B cell (primary cell): ENCODE data around the gene ABI3BP. TPM values are rescaled to one million over a fixed set of nuclear protein-coding genes. Genes with fewer than 3 reads are reported as not detected.

Experiments used
- ATAC-seq: fragments of 200-7000 bp; cut with Tn5 transposase; one replicate; pipeline ENCODE4 v1.10.0; 2021; ENCODE audit warnings: low read depth, mild to moderate bottlenecking, moderate number of reproducible peaks, moderate library complexity
- CTCF ChIA-PET: fragments of 350-600 bp; sonication (Branson Sonifier 250); formaldehyde crosslinking; loops from one replicate; lab custom pipeline; 2021; ENCODE audit warnings: antibody characterized with exemption, inconsistent platforms; lab: Charles Lee
- POLR2A ChIA-PET: fragments of 350-600 bp; sonication (Branson Sonifier 250); formaldehyde crosslinking; loops from one replicate; lab custom pipeline; 2021; ENCODE audit warnings: antibody characterized with exemption; lab: Charles Lee
- DNase-seq: peaks from one replicate; pipeline ENCODE4 v3.0.0; 2013
- H2AFZ ChIP-seq: 2 replicates; pipeline ENCODE4 v1.6.1; 2012; ENCODE audit warnings: mild to moderate bottlenecking, low read depth, low read length; ENCODE audit not compliant: insufficient read depth, poor library complexity, severe bottlenecking
- H3K27ac ChIP-seq, 2 donors: 1 replicate in 1 of 2; 2 replicates in 1 of 2; pipeline ENCODE4 v1.5.1; 2012 to 2013; ENCODE audit warnings: low read length in 2 of 2, mild to moderate bottlenecking in 2 of 2, moderate library complexity in 1 of 2
- H3K27me3 ChIP-seq, 4 experiments: fragments of 200-600 bp in 1 of 4; sonication (generic) in 1 of 4; replicated peaks in 1 of 4; 1 replicate in 2 of 4; 2 replicates in 2 of 4; pipeline versions ENCODE4 v1.6.1 to v1.7.0; 2013 to 2016; ENCODE audit warnings: low read length in 3 of 4, mild to moderate bottlenecking in 2 of 4, mixed read lengths in 1 of 4, moderate library complexity in 1 of 4; ENCODE audit not compliant: insufficient read depth in 4 of 4, control insufficient read depth in 3 of 4; ENCODE audit errors: control extremely low read depth in 1 of 4
- H3K36me3 ChIP-seq, 2 experiments: replicated peaks in 1 of 2; 1 replicate in 1 of 2; 2 replicates in 1 of 2; pipeline versions ENCODE4 v1.6.1 to v1.7.1; 2013; ENCODE audit warnings: low read length in 1 of 2; ENCODE audit not compliant: insufficient read depth in 2 of 2, control insufficient read depth in 1 of 2; ENCODE audit errors: control extremely low read depth in 1 of 2, extremely low read depth in 1 of 2
- H3K4me1 ChIP-seq, 2 donors: fragments of 200-600 bp in 1 of 2; sonication (generic) in 1 of 2; 1 replicate in 1 of 2; 2 replicates in 1 of 2; pipeline versions ENCODE4 v1.5.1 to v1.6.1; 2013 to 2017; ENCODE audit warnings: low read length in 2 of 2; ENCODE audit not compliant: control insufficient read depth in 2 of 2, insufficient read depth in 2 of 2
- H3K4me2 ChIP-seq: replicated peaks from 2 replicates; pipeline ENCODE3; 2012; ENCODE audit warnings: mild to moderate bottlenecking, low read depth, low read length; ENCODE audit not compliant: poor library complexity, severe bottlenecking
- H3K4me3 ChIP-seq, 5 experiments: fragments of 200-600 bp in 1 of 5; sonication (generic) in 1 of 5; 1 replicate in 3 of 5; 2 replicates in 2 of 5; pipeline versions ENCODE4 v1.5.1 to v1.7.0; 2011 to 2016; ENCODE audit warnings: low read length in 4 of 5, mild to moderate bottlenecking in 4 of 5, low read depth in 2 of 5, control low read depth in 1 of 5, moderate library complexity in 1 of 5; ENCODE audit not compliant: insufficient read depth in 1 of 5; ENCODE audit errors: control extremely low read depth in 1 of 5, extremely low read depth in 1 of 5
- H3K79me2 ChIP-seq: fragments of 200-600 bp; sonication (generic); one replicate; pipeline ENCODE4 v1.6.0; 2016; ENCODE audit warnings: low read length; ENCODE audit not compliant: control insufficient read depth, insufficient read depth
- H3K9ac ChIP-seq: fragments of 200-600 bp; sonication (generic); 2 replicates; pipeline ENCODE4 v1.6.1; 2017; ENCODE audit warnings: mild to moderate bottlenecking, low read length, moderate library complexity
- H3K9me3 ChIP-seq, 3 donors: one replicate each; pipeline versions ENCODE4 v1.6.1 to v1.7.1; 2013; ENCODE audit warnings: low read length in 2 of 3; ENCODE audit not compliant: control insufficient read depth in 2 of 3, insufficient read depth in 1 of 3; ENCODE audit errors: control extremely low read depth in 1 of 3
- H4K20me1 ChIP-seq: 2 replicates; pipeline ENCODE4 v1.6.0; 2012; ENCODE audit warnings: mild to moderate bottlenecking, low read length; ENCODE audit not compliant: insufficient read depth, control insufficient read depth, poor library complexity, severe bottlenecking
- H3K27ac Mint-ChIP-seq: one replicate; pipeline ENCODE4 v1.8.0; 2021; ENCODE audit warnings: mixed read lengths
- H3K27me3 Mint-ChIP-seq: one replicate; pipeline ENCODE4 v1.8.0; 2021; ENCODE audit warnings: mixed read lengths
- H3K4me1 Mint-ChIP-seq: one replicate; pipeline ENCODE4 v1.8.0; 2021; ENCODE audit warnings: mixed read lengths
- H3K4me3 Mint-ChIP-seq: one replicate; pipeline ENCODE4 v1.8.0; 2021; ENCODE audit warnings: mixed read lengths
- H3K9me3 Mint-ChIP-seq: one replicate; pipeline ENCODE4 v1.8.0; 2022; ENCODE audit warnings: mixed read lengths; ENCODE audit not compliant: insufficient read depth
- EZH2 ChIP-seq: IDR thresholded peaks from 2 replicates; pipeline ENCODE4 v1.6.1; 2012; ENCODE audit warnings: borderline replicate concordance, low read depth, mild to moderate bottlenecking, moderate library complexity, low read length; ENCODE audit not compliant: insufficient read depth, poor library complexity, severe bottlenecking
- WGBS: methylation state at CpG from one replicate; pipeline ENCODE4 v1.1.5; 2013; ENCODE audit warnings: missing lambda C conversion rate; ENCODE audit not compliant: insufficient coverage; 5-methylcytosine and 5-hydroxymethylcytosine counted together
- intact Hi-C: fragments of 100-400 bp; cut with micrococcal nuclease; formaldehyde crosslinking; loops from one replicate; pipeline ENCODE4 v1.10.0; 2022
- polyA plus RNA-seq: library from polyadenylated mRNA; depleted of rRNA; stranded (reverse); fragments of >200 nt; gene quantifications from 2 replicates; pipeline ENCODE4 v1.2.3, GENCODE V29; 2012
- total RNA-seq, 2 donors: library from RNA; stranded (reverse); fragments of 120-200 nt in 1 of 2; gene quantifications; 1 replicate in 1 of 2; 2 replicates in 1 of 2; pipeline versions ENCODE4 v1.2.3 to v1.2.4, GENCODE V29; 2013 to 2022
- TF ChIP-seq, protein P1 (sequence below): fragments of 200-600 bp; IDR thresholded peaks from one replicate; pipeline ENCODE4 v1.8.0; 2022; ENCODE audit warnings: antibody characterized with exemption, mild to moderate bottlenecking

ABI3BP gene
- total and polyA plus RNA-seq, 2 donors (not counting 1 experiment from before 2014, with no cell fraction given): not detected

DNA sequence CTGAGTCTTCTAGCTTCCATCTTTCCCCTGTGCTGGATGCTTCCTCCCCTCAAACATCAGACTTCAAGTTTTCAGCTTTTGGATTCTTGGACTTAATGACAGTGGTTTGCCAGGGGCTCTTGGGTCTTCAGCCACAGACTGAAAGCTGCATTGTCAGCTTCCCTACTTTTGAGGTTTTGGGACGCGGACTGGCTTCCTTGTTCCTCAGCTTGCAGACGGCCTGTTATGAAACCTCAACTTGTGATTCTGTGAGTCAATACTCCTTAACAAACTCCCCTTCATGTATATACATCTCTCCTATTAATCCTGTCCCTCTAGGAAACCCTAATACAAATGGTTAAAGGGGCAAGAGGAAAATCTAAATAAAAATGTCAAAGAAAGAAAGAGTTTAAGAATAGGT is 100.1 kb downstream of the ABI3BP start:
- POLR2A ChIA-PET: no interaction called here

DNA sequence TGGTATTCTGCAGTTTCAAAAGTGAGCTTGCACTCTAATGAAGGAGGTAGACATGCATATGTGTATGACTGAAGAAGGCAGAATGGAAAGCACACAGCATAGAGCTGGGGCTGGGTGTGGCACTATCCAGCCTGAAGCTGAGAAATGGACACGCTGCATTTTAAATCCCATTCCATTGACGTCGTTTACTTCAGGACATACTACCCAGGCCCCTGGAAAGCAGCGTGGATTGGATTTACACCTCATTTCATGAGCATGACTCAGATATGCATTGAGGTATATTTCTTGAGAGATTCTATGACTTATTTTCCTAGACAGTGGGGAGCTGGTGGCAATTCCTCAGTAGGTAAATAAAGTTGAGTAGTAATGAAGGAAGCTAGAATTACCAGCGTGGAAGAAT is 101.4 kb downstream of the ABI3BP start:
- Histone ChIP-seq H3K27me3 (no peaks in the 10 kb centered on the region), H3K4me2 (no peak overlapping the region), H3K36me3 (no peaks in the 10 kb centered on the region), H3K4me1 (no peaks in the 10 kb centered on the region), H3K9me3 (no peaks in the 10 kb centered on the region), H4K20me1 (no peaks in the 10 kb centered on the region), H3K9ac (no peak overlapping the region), H2AFZ (no peak overlapping the region), H3K4me3 (no peak overlapping the region), H3K27ac (no peak overlapping the region), H3K79me2 (no peaks in the 10 kb centered on the region)
- no peak for TF ChIP-seq EZH2
- TF ChIP-seq, protein P1, sequence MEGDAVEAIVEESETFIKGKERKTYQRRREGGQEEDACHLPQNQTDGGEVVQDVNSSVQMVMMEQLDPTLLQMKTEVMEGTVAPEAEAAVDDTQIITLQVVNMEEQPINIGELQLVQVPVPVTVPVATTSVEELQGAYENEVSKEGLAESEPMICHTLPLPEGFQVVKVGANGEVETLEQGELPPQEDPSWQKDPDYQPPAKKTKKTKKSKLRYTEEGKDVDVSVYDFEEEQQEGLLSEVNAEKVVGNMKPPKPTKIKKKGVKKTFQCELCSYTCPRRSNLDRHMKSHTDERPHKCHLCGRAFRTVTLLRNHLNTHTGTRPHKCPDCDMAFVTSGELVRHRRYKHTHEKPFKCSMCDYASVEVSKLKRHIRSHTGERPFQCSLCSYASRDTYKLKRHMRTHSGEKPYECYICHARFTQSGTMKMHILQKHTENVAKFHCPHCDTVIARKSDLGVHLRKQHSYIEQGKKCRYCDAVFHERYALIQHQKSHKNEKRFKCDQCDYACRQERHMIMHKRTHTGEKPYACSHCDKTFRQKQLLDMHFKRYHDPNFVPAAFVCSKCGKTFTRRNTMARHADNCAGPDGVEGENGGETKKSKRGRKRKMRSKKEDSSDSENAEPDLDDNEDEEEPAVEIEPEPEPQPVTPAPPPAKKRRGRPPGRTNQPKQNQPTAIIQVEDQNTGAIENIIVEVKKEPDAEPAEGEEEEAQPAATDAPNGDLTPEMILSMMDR: no peak
- DNase-seq (no peak), ATAC-seq (no peak)
- ChIA-PET POLR2A (no interaction called here), CTCF (no interaction called here)
- H3K27ac Mint-ChIP-seq: no peak overlapping the region
- H3K4me3 Mint-ChIP-seq: no peak overlapping the region
- WGBS: 75% methylated on average over 4 of the region's 5 CpGs
- intact Hi-C loops: no loop called here
- no peaks in the 10 kb centered on the region for H3K4me1 Mint-ChIP-seq
- H3K27me3 Mint-ChIP-seq: peaks cover 10% of the 10 kb centered on the region
- H3K9me3 Mint-ChIP-seq: no peaks in the 10 kb centered on the region

More for the DNA sequence above, 100.1 kb downstream of the ABI3BP start:
- Histone ChIP-seq H3K79me2 (no peaks in the 10 kb centered on the region), H3K4me2 (no peak overlapping the region), H3K4me1 (no peaks in the 10 kb centered on the region), H3K9me3 (no peaks in the 10 kb centered on the region), H3K27ac (no peak overlapping the region), H3K36me3 (no peaks in the 10 kb centered on the region), H3K27me3 (no peaks in the 10 kb centered on the region), H3K9ac (no peak overlapping the region), H3K4me3 (no peak overlapping the region), H2AFZ (no peak overlapping the region), H4K20me1 (no peaks in the 10 kb centered on the region)
- intact Hi-C loops: no loop called here
- H3K4me3 Mint-ChIP-seq: no peak overlapping the region
- no peak for DNase-seq
- CTCF ChIA-PET: no interaction called here
- no peak overlapping the region for H3K27ac Mint-ChIP-seq
- 33% methylated on average over 3 of the region's 3 CpGs for WGBS
- H3K9me3 Mint-ChIP-seq: no peaks in the 10 kb centered on the region
- peaks cover 10% of the 10 kb centered on the region for H3K27me3 Mint-ChIP-seq
- TF ChIP-seq, protein P1: no peak
- TF ChIP-seq EZH2: no peak
- no peaks in the 10 kb centered on the region for H3K4me1 Mint-ChIP-seq
- ATAC-seq: no peak
